MM.1S (cell line): ENCODE results near the gene C3orf20.

Source experiments
- DNase-seq: peaks from one replicate; pipeline ENCODE4 v3.0.0-alpha.2; 2015
- H2AFZ ChIP-seq: fragments of 300-600 bp; sonication (generic); 2 replicates; pipeline ENCODE4 v1.6.0; 2016; ENCODE audit warnings: antibody characterized with exemption, low read length
- H3F3A ChIP-seq: fragments of 300-600 bp; sonication (generic); 2 replicates; pipeline ENCODE4 v1.6.1; 2016; ENCODE audit warnings: mild to moderate bottlenecking, antibody characterized with exemption, low read length, moderate library complexity, mixed read lengths; ENCODE audit not compliant: insufficient read depth
- H3K27ac ChIP-seq: fragments of 300-600 bp; sonication (generic); 2 replicates; pipeline ENCODE4 v1.5.1; 2016; ENCODE audit warnings: mild to moderate bottlenecking, low read length
- H3K27me3 ChIP-seq: fragments of 300-600 bp; sonication (generic); replicated peaks from 2 replicates; pipeline ENCODE4 v1.6.0; 2016; ENCODE audit warnings: low read length; ENCODE audit not compliant: insufficient read depth
- H3K36me3 ChIP-seq: fragments of 300-600 bp; sonication (generic); replicated peaks from 2 replicates; pipeline ENCODE4 v1.6.1; 2016; ENCODE audit warnings: mild to moderate bottlenecking, low read length, mixed read lengths; ENCODE audit not compliant: insufficient read depth
- H3K4me1 ChIP-seq: fragments of 300-600 bp; sonication (generic); 2 replicates; pipeline ENCODE4 v1.6.1; 2016; ENCODE audit warnings: low read length, mixed read lengths
- H3K4me2 ChIP-seq: fragments of 300-600 bp; sonication (generic); 2 replicates; pipeline ENCODE4 v1.6.0; 2016; ENCODE audit warnings: low read depth, low read length
- H3K4me3 ChIP-seq: fragments of 300-600 bp; sonication (generic); 2 replicates; pipeline ENCODE4 v1.5.1; 2016; ENCODE audit warnings: low read length, mixed read lengths
- H3K79me2 ChIP-seq: fragments of 300-600 bp; sonication (generic); 2 replicates; pipeline ENCODE4 v1.6.1; 2016; ENCODE audit warnings: mixed run types, low read length, mixed read lengths
- H3K9ac ChIP-seq: fragments of 300-600 bp; sonication (generic); 2 replicates; pipeline ENCODE4 v1.6.1; 2016; ENCODE audit warnings: low read length, mixed read lengths
- H3K9me2 ChIP-seq: fragments of 300-600 bp; sonication (generic); replicated peaks from 2 replicates; pipeline ENCODE4 v1.6.1; 2016; ENCODE audit warnings: mild to moderate bottlenecking, low read length, mixed read lengths; ENCODE audit not compliant: insufficient read depth
- H3K9me3 ChIP-seq: fragments of 300-600 bp; sonication (generic); replicated peaks from 2 replicates; pipeline ENCODE4 v1.6.1; 2016; ENCODE audit warnings: mild to moderate bottlenecking, low read length, mixed read lengths; ENCODE audit not compliant: insufficient read depth
- H4K20me1 ChIP-seq: fragments of 300-600 bp; sonication (generic); 2 replicates; pipeline ENCODE4 v1.6.1; 2016; ENCODE audit warnings: mild to moderate bottlenecking, low read length, moderate library complexity, mixed read lengths; ENCODE audit not compliant: insufficient read depth
- EZH2 ChIP-seq: fragments of 300-600 bp; sonication (generic); optimal IDR thresholded peaks from 2 replicates; pipeline ENCODE3; 2017; ENCODE audit warnings: low read depth, mild to moderate bottlenecking, antibody characterized with exemption, low read length, mixed read lengths
- EZH2phosphoT487 ChIP-seq: fragments of 300-600 bp; sonication (generic); IDR thresholded peaks from 2 replicates; pipeline ENCODE4 v1.6.1; 2018; ENCODE audit warnings: antibody characterized with exemption, low read length
- TF ChIP-seq, protein P1 (sequence below): fragments of 300-600 bp; sonication (generic); IDR thresholded peaks from 2 replicates; pipeline ENCODE4 v1.5.1; 2016; ENCODE audit warnings: antibody characterized with exemption, low read length, mixed read lengths

Gene C3orf20

DNA sequence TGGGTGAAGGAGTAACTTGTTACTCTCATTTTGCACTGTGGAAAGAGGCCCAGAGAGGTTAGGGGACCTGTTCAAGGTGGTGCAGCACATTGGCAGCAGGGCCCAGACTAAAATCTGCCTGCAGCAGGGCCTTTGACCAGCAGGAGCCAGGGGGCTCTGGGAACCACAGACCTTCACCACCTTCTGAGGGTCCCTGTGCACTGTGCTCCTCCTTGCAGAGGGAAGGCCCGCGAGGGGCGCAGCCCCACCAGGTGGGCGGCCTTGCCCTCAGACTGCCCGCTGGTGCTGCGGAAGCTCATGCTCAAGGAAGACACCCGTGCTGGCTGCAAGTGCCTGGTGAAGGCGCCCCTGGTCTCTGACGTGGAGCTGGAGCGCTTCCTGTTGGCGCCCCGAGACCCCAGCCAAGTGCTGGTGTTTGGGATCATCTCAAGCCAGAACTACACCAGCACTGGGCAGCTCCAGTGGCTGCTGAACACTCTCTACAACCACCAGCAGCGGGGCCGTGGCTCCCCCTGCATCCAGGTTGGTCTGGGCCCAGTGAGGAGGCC, 82.3 kb downstream of the C3orf20 start:
- DNase-seq: no peak
- Histone ChIP-seq H3K27me3 (no peaks in the 10 kb centered on the region), H3F3A (no peaks in the 10 kb centered on the region), H2AFZ (no peak overlapping the region), H3K9me3 (no peaks in the 10 kb centered on the region), H4K20me1 (no peaks in the 10 kb centered on the region), H3K27ac (no peak overlapping the region), H3K79me2 (no peaks in the 10 kb centered on the region), H3K9me2 (no peaks in the 10 kb centered on the region), H3K4me2 (no peak overlapping the region), H3K4me3 (no peak overlapping the region), H3K36me3 (no peaks in the 10 kb centered on the region), H3K9ac (no peak overlapping the region), H3K4me1 (no peaks in the 10 kb centered on the region)
- TF ChIP-seq EZH2phosphoT487 (no peak), EZH2 (no peak)
- TF ChIP-seq, protein P1, sequence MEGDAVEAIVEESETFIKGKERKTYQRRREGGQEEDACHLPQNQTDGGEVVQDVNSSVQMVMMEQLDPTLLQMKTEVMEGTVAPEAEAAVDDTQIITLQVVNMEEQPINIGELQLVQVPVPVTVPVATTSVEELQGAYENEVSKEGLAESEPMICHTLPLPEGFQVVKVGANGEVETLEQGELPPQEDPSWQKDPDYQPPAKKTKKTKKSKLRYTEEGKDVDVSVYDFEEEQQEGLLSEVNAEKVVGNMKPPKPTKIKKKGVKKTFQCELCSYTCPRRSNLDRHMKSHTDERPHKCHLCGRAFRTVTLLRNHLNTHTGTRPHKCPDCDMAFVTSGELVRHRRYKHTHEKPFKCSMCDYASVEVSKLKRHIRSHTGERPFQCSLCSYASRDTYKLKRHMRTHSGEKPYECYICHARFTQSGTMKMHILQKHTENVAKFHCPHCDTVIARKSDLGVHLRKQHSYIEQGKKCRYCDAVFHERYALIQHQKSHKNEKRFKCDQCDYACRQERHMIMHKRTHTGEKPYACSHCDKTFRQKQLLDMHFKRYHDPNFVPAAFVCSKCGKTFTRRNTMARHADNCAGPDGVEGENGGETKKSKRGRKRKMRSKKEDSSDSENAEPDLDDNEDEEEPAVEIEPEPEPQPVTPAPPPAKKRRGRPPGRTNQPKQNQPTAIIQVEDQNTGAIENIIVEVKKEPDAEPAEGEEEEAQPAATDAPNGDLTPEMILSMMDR: no peak

DNA sequence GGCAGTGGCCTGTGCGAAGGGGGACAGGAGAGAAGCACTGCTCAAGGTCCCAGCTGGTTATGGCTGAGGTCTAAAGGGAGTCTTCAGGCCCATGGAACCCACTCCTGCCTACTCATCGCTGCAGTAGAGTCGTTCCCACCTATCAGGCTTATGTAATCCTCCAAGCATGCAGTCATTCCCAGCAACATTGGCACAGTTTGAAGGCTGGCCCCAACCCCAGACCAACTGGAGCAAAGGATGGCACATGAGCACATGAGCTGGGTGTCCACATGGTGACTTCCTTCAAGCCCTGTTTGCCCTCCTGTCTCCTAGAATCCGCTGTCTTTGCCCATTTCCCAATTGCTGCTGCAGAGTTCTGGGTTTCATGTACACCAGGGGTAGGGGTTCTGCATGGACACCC, 83.4 kb downstream of the C3orf20 start:
- DNase-seq: no peak
- no peaks in the 10 kb centered on the region for H3K4me1 ChIP-seq
- H3F3A ChIP-seq: no peaks in the 10 kb centered on the region

DNA sequence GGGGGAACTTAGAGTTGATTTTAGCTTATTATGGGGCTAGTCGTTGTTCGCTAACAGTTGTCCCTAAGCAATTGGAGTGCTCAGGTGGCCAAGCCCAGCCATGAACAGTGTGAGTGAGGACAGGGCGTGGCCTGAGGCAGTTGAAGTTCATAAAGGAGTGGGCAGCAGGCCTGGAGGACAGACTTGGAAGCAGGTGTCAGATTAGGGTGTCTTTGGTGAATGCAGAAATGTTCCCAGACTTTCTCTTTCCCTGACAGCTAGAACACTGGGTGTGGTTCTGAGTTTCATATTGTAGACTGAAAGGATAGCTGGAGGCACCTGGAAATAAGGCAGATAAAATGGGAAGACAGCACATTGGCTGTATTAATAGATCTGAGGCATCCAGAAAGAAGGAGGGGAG, 84.0 kb downstream of the C3orf20 start:
- Histone ChIP-seq H3K4me1 (no peaks in the 10 kb centered on the region), H4K20me1 (no peaks in the 10 kb centered on the region), H2AFZ (no peak overlapping the region), H3K4me3 (no peak overlapping the region), H3K36me3 (no peaks in the 10 kb centered on the region), H3K9me2 (no peaks in the 10 kb centered on the region), H3F3A (no peaks in the 10 kb centered on the region), H3K9me3 (no peaks in the 10 kb centered on the region), H3K27ac (no peak overlapping the region), H3K27me3 (no peaks in the 10 kb centered on the region), H3K4me2 (no peak overlapping the region), H3K9ac (no peak overlapping the region), H3K79me2 (no peaks in the 10 kb centered on the region)
- TF ChIP-seq, protein P1: no peak
- TF ChIP-seq EZH2 (no peak), EZH2phosphoT487 (no peak)
- DNase-seq: no peak

More for the DNA sequence above, 83.4 kb downstream of the C3orf20 start:
- Histone ChIP-seq H3K27ac (no peak overlapping the region), H4K20me1 (no peaks in the 10 kb centered on the region), H3K9me3 (no peaks in the 10 kb centered on the region), H2AFZ (no peak overlapping the region), H3K27me3 (no peaks in the 10 kb centered on the region), H3K9me2 (no peaks in the 10 kb centered on the region), H3K9ac (no peak overlapping the region), H3K79me2 (no peaks in the 10 kb centered on the region), H3K36me3 (no peaks in the 10 kb centered on the region), H3K4me2 (no peak overlapping the region), H3K4me3 (no peak overlapping the region)
- TF ChIP-seq, protein P1: no peak
- TF ChIP-seq EZH2phosphoT487 (no peak), EZH2 (no peak)
